Measurements from ENCODE around the gene CNR1. TPM values are rescaled to one million over a fixed set of nuclear protein-coding genes. Genes with fewer than 3 reads are reported as not detected.
A peak's percentile ranks its signal among the peaks of the same experiment; 100 is the strongest.
"Not testable (repeated sequence)": the region's sequence is repeated elsewhere in the genome, so short reads cannot be mapped to it uniquely, and the experiment has no call there.

Gene CNR1
- total RNA-seq, result 1 to 10 TPM in 2 of 4 donors, under 1 TPM in 2; 0.38 to 7.2 (median 2.7) TPM

DNA sequence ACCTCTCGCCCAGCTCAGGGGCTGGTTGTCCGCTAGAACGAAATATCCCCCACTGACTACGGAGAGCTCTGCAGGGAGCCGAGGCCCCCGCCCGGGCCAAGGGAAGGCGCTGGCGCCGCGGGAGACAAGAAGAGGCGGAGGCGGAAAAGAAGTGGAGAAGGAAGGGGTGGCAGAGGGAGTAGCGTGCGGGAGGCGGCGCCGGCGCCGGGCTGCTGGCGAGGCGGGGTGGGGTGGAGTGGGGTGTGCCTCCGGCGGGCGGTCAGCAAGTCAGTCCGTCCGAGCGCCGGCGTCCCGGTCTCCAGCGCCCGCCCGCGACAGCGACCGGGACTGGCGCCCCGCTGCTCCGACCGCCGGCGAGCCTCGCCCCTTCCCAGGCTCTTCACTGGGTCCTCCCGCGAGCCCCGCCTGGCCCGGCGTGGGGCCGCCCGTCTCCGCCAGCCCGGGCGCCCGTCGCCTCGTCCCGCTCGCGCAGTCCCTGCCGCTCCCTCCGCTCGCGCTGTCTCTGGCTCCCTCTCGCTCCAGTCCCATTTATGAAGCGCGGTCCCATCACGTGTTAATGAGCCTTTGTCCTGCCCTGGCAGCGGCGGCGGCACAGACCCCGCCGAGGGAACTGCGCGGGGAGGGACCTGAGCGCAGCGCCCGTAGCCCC, at the start of gene CNR1:
Gene CNR1 (minus strand): TSS at position 504 of the 649 bp plus-strand sequence. CDS start 21,073 bp downstream, outside the sequence.
- 1 to 5% methylated on average over 34 to 35 of the region's 78 CpGs for WGBS, 2 donors
- Histone ChIP-seq H3K27me3 (peaks cover 8 to 84% (median 14%) of the 10 kb centered on the region in 4 donors), H3K27ac (peak within 1 kb of the TSS; percentile 45 to 75 (median 54)), H3K36me3 (no peaks in the 10 kb centered on the region), H3K4me3 (peak within 1 kb of the TSS; percentile 36 to 70 (median 55)), H3K9me3 (no peaks in the 10 kb centered on the region), H3K4me1 (peaks cover 10 to 25% (median 21%) of the 10 kb centered on the region in 3 donors)
- intact Hi-C loops (cut with DNase I), result no loop called here
- DNase-seq, result no peak
- TF ChIP-seq POLR2A (IDR thresholded peaks at IDR 0.05), result peak in 1 of 4 donors; percentile 48
- TF ChIP-seq, protein P1, sequence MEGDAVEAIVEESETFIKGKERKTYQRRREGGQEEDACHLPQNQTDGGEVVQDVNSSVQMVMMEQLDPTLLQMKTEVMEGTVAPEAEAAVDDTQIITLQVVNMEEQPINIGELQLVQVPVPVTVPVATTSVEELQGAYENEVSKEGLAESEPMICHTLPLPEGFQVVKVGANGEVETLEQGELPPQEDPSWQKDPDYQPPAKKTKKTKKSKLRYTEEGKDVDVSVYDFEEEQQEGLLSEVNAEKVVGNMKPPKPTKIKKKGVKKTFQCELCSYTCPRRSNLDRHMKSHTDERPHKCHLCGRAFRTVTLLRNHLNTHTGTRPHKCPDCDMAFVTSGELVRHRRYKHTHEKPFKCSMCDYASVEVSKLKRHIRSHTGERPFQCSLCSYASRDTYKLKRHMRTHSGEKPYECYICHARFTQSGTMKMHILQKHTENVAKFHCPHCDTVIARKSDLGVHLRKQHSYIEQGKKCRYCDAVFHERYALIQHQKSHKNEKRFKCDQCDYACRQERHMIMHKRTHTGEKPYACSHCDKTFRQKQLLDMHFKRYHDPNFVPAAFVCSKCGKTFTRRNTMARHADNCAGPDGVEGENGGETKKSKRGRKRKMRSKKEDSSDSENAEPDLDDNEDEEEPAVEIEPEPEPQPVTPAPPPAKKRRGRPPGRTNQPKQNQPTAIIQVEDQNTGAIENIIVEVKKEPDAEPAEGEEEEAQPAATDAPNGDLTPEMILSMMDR (IDR thresholded peaks at IDR 0.05), result no peak

DNA sequence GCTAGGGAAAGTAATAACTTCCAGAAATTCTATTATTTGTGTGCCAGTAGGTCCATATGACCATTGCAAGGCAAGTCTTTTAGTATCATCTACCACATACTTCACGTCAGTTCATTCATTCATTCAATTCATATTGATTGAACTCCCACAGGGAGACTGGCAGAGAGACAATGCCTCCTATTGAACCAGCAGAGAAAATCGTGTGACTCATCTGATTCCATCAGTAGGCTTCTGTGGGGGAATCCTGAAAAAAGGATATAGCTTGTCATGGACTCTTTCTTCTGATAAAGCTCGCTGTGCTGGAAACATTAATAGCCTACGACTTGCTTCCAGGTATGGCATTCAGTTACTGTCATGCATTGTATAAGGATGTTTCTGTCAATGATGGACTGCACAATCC, 45.3 kb upstream of the CNR1 start:
- DNase-seq, result no peak
- Histone ChIP-seq H3K4me3 (no peak overlapping the region), H3K36me3 (no peaks in the 10 kb centered on the region), H3K9me3 (no peaks in the 10 kb centered on the region), H3K4me1 (no peaks in the 10 kb centered on the region), H3K27me3 (no peaks in the 10 kb centered on the region), H3K27ac (no peak overlapping the region)
- TF ChIP-seq, protein P1 (IDR thresholded peaks at IDR 0.05), result no peak
- no peak for TF ChIP-seq POLR2A (IDR thresholded peaks at IDR 0.05)
- intact Hi-C loops (cut with DNase I), result no loop called here
- WGBS, 2 donors, result 54 to 72% methylated on average over 4 of the region's 4 CpGs

DNA sequence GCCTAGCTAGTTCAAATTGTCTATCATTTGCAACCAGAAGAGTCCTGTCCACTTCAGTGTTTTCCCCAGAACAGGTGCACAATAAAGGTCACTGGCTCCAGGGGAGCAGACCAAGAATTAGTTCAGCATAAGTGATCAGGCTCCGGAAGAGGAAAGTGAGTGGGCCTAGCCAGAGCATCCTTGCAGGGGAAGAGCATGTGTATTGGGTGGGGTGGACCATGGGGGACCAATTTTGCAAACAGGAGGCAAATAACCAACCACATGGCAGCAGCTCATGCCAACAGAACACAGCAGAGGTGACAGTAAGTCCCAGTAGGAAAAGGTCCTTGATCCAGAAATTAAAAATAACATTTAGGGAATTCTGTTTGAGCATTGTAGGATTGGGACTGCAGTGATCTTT, 43.2 kb upstream of the CNR1 start:
- no peak for TF ChIP-seq POLR2A (IDR thresholded peaks at IDR 0.05)
- TF ChIP-seq, protein P1 (IDR thresholded peaks at IDR 0.05), result no peak
- H3K9me3 ChIP-seq, result peaks cover 0 to 2% (median 0%) of the 10 kb centered on the region in 3 donors
- no peaks in the 10 kb centered on the region for H3K4me1 ChIP-seq
- no peaks in the 10 kb centered on the region for H3K36me3 ChIP-seq
- 71 to 86% methylated on average over 1 of the region's 1 CpG for WGBS, 2 donors
- no peak overlapping the region for H3K4me3 ChIP-seq
- no peak overlapping the region for H3K27ac ChIP-seq
- intact Hi-C loops (cut with DNase I), result no loop called here
- no peak for DNase-seq
- no peaks in the 10 kb centered on the region for H3K27me3 ChIP-seq

DNA sequence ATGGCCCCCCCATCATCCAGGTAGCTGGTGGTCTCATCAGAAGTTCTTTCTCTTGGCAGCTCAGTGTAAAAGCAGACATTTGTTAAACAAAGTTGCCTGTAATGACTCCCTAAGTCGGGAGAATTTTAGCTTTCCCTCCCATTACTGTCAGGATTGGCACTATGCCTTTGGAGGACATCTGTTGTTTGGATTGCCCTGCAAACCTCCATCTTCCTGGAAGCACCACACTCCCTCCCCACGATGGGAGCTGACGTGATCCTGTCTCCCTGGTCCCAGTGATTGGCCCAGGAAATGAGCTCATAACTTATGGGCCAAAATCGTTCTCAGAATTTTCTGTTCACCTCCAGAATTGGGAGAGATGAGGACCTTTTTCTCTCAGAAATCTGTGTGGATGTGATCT, 42.6 kb upstream of the CNR1 start:
- Histone ChIP-seq H3K4me3 (no peak overlapping the region), H3K4me1 (no peaks in the 10 kb centered on the region), H3K9me3 (peaks cover 0 to 5% (median 0%) of the 10 kb centered on the region in 3 donors), H3K27ac (no peak overlapping the region), H3K36me3 (no peaks in the 10 kb centered on the region), H3K27me3 (no peaks in the 10 kb centered on the region)
- DNase-seq, result no peak
- no peak for TF ChIP-seq POLR2A (IDR thresholded peaks at IDR 0.05)
- TF ChIP-seq, protein P1 (IDR thresholded peaks at IDR 0.05), result no peak
- intact Hi-C loops (cut with DNase I), result no loop called here
- WGBS, 2 donors, result 49 to 51% methylated on average over 4 of the region's 4 CpGs

DNA sequence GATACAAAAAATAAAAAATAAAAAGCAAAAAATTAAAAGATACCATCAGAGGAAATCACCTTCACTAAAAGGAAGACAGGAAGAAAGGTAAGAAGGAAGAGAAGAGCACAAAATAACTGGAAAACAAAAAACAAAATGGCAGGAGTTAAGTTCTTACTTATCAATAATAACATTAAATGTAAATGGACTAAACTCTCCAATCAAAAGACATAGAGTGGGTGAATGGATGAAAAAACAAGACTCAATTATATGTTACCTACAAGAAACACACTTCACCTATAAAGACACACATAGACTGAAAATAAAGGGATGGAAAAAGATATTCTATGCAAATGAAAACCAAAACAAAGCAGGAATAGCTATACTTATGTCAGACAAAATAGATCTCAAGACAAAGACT, 35.6 kb upstream of the CNR1 start:
- H3K4me1 ChIP-seq; H3K4me3 ChIP-seq; H3K27ac ChIP-seq; H3K9me3 ChIP-seq; intact Hi-C loops (cut with DNase I); H3K36me3 ChIP-seq; DNase-seq; H3K27me3 ChIP-seq: not testable (repeated sequence)

All from esophagus squamous epithelium (tissue), 5 donors.